ENCODE results near the gene RPS3. TPM values are rescaled to one million over a fixed set of nuclear protein-coding genes. Genes with fewer than 3 reads are reported as not detected.

RPS3 gene
- total and polyA plus RNA-seq, 12 donors: 776 to 2,024 (median 1,374) TPM

- 81 to 90% (median 84%) methylated on average over 3 to 5 of the region's 5 CpGs for WGBS, 4 donors
- Histone ChIP-seq H3K4me3 (no peak overlapping the region), H3K27ac (peak overlapping the region in 2 of 5 donors; percentile 17 to 26), H3K36me3 (replicated peaks in 1 of 2) (no peaks in the 10 kb centered on the region), H3K9me3 (replicated peaks in 1 of 3) (no peaks in the 10 kb centered on the region), H3K27me3 (no peaks in the 10 kb centered on the region), H3K4me1 (replicated peaks in 1 of 2) (peaks cover 0 to 14% of the 10 kb centered on the region in 2 donors)
- intact Hi-C loops (cut with DNase I): no loop called here
- no peak for TF ChIP-seq POLR2A (IDR thresholded peaks at IDR 0.05)
- TF ChIP-seq, protein P1, sequence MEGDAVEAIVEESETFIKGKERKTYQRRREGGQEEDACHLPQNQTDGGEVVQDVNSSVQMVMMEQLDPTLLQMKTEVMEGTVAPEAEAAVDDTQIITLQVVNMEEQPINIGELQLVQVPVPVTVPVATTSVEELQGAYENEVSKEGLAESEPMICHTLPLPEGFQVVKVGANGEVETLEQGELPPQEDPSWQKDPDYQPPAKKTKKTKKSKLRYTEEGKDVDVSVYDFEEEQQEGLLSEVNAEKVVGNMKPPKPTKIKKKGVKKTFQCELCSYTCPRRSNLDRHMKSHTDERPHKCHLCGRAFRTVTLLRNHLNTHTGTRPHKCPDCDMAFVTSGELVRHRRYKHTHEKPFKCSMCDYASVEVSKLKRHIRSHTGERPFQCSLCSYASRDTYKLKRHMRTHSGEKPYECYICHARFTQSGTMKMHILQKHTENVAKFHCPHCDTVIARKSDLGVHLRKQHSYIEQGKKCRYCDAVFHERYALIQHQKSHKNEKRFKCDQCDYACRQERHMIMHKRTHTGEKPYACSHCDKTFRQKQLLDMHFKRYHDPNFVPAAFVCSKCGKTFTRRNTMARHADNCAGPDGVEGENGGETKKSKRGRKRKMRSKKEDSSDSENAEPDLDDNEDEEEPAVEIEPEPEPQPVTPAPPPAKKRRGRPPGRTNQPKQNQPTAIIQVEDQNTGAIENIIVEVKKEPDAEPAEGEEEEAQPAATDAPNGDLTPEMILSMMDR (IDR thresholded peaks at IDR 0.05): no peak
- DNase-seq: no peak
Measured at GRCh38 chr11:75454987-75455386, 55.7 kb downstream of the RPS3 start.

Small RNAs within 50 kb of the gene (small RNA-seq; reads per million reads assigned to genes)
- 0 reads per million in 2 donors for gene SNORD15A
- 34.8 to 113 reads per million in 2 donors for gene SNORD15B

Other genes with a start within 250 kb of the RPS3 start
- gene SLCO2B1, start 248.4 kb upstream of the RPS3 start, total RNA-seq: 100 to 1,000 TPM in 7 of 9 donors, 10 to 100 TPM in 1, 1 to 10 TPM in 1; 5.8 to 234 (median 156) TPM
- gene SLCO2B1, start 248.4 kb upstream of the RPS3 start, polyA plus RNA-seq: 10 to 100 TPM; 13.0 to 24.3 (median 18.5) TPM
- gene TPBGL, start 158.7 kb upstream of the RPS3 start, total RNA-seq: 1 to 10 TPM in 4 of 9 donors, under 1 TPM in 5; 0.11 to 3.7 (median 0.97) TPM
- gene TPBGL, start 158.7 kb upstream of the RPS3 start, polyA plus RNA-seq: 1 to 10 TPM; 1.5 to 4.3 (median 3.1) TPM
- 10 to 100 TPM; 23.7 to 54.2 (median 32.0) TPM for gene ARRB1, start 47.9 kb upstream of the RPS3 start, total RNA-seq
- gene ARRB1, start 47.9 kb upstream of the RPS3 start, polyA plus RNA-seq: 10 to 100 TPM in 1 of 3 donors, 1 to 10 TPM in 2; 4.9 to 15.2 (median 8.8) TPM
- gene KLHL35, start 33.7 kb downstream of the RPS3 start, total RNA-seq: 1 to 10 TPM in 3 of 9 donors, under 1 TPM in 6; 0.25 to 2.0 (median 0.91) TPM
- 1 to 10 TPM in 2 of 3 donors, under 1 TPM in 1; 0.38 to 3.5 (median 1.4) TPM for gene KLHL35, start 33.7 kb downstream of the RPS3 start, polyA plus RNA-seq
- 10 to 100 TPM in 7 of 9 donors, 1 to 10 TPM in 2; 4.8 to 17.8 (median 13.6) TPM for gene GDPD5, start 126.4 kb downstream of the RPS3 start, total RNA-seq
- 100 to 1,000 TPM in 1 of 3 donors, 10 to 100 TPM in 1, 1 to 10 TPM in 1; 4.1 to 110 (median 35.0) TPM for gene GDPD5, start 126.4 kb downstream of the RPS3 start, polyA plus RNA-seq
- 100 to 1,000 TPM; 111 to 529 (median 220) TPM for gene SERPINH1, start 162.7 kb downstream of the RPS3 start, total RNA-seq
- 100 to 1,000 TPM in 2 of 3 donors, 10 to 100 TPM in 1; 93.6 to 152 (median 127) TPM for gene SERPINH1, start 162.7 kb downstream of the RPS3 start, polyA plus RNA-seq